ENCODE data around the gene MT1G. TPM values are rescaled to one million over a fixed set of nuclear protein-coding genes. Genes with fewer than 3 reads are reported as not detected.

MT1G gene
- total and polyA plus RNA-seq, 2 experiments from 2014 or later = 184 to 1,014 TPM

- no peak for TF ChIP-seq ETS1 (IDR thresholded peaks at IDR 0.05)
- TF ChIP-seq ZNF114 (CRISPR knock-in tag; IDR thresholded peaks at IDR 0.05) = no peak
Observed at GRCh38 chr16:56691885-56692284, 24.0 kb upstream of the MT1G start (continued).

- Histone ChIP-seq H3F3A (replicated peaks; ENCODE audit: low read depth) (no peaks in the 10 kb centered on the region), H3K27ac (ENCODE audit: low read depth) (no peak overlapping the region), H3K36me3 (ENCODE audit: insufficient read depth) (no peaks in the 10 kb centered on the region), H3K4me2 (no peak overlapping the region), H3K27me3 (ENCODE audit: insufficient read depth) (no peaks in the 10 kb centered on the region), H3K79me2 (replicated peaks; ENCODE audit: insufficient read depth) (no peaks in the 10 kb centered on the region), H4K20me1 (replicated peaks; ENCODE audit: insufficient read depth) (no peaks in the 10 kb centered on the region), H3K4me1 (ENCODE audit: insufficient read depth) (peaks cover 4% of the 10 kb centered on the region; the same call in 1 of the 2 replicates), H2AFZ (no peak overlapping the region), H3K4me3 (no peak overlapping the region), H3K9me2 (ENCODE audit: insufficient read depth) (no peaks in the 10 kb centered on the region)
- Mint-ChIP-seq H3K4me1 (peaks cover 7% of the 10 kb centered on the region; the same call in 2 of the 3 replicates), H3K27ac (no peak overlapping the region), H3K4me3 (no peak overlapping the region), H3K36me3 (ENCODE audit: low read depth) (peaks cover 16% of the 10 kb centered on the region), H3K9me3 (peaks cover 11% of the 10 kb centered on the region; the same call in 2 of the 3 replicates), H3K27me3 (ENCODE audit: insufficient read depth, low read depth, poor library complexity) (peaks cover 14% of the 10 kb centered on the region)
- DNase-seq (ENCODE audit: low spot score) = no peak
- no peak for ATAC-seq
- TF ChIP-seq ZNF462 (CRISPR knock-in tag; IDR thresholded peaks at IDR 0.05) = no peak
- TF ChIP-seq NANOG (IDR thresholded peaks at IDR 0.05; ENCODE audit: borderline replicate concordance) = no peak
- TF ChIP-seq ETS1 (IDR thresholded peaks at IDR 0.05) = no peak
- TF ChIP-seq CREB1 (CRISPR knock-in tag; IDR thresholded peaks at IDR 0.05; ENCODE audit: low read depth) = no peak
- TF ChIP-seq POLR2AphosphoS5 (IDR thresholded peaks at IDR 0.05; ENCODE audit: low read depth) = no peak
- TF ChIP-seq JUNB (IDR thresholded peaks at IDR 0.05; ENCODE audit: unreplicated experiment) = no peak
- TF ChIP-seq STAT1 (IDR thresholded peaks at IDR 0.05; ENCODE audit: unreplicated experiment) = no peak
- TF ChIP-seq REST (IDR thresholded peaks at IDR 0.05; ENCODE audit: unreplicated experiment) = no peak
- TF ChIP-seq ZNF114 (CRISPR knock-in tag; IDR thresholded peaks at IDR 0.05) = no peak
- TF ChIP-seq EZH2phosphoT487 (IDR thresholded peaks at IDR 0.05; ENCODE audit: unreplicated experiment) = no peak
Observed at GRCh38 chr16:56690420-56691122, 22.7 kb upstream of the MT1G start.

All from GM23338 (cell line).